DND-41 (cell line): ENCODE measurements around the gene POLL.

Source experiments
- ATAC-seq: fragments of 200-7000 bp; cut with Tn5 transposase; 3 replicates; pipeline ENCODE4 v1.9.1; 2021; ENCODE audit warnings: low read depth; ENCODE audit not compliant: insufficient read depth
- DNase-seq: peaks from one replicate; pipeline ENCODE4 v3.0.0-alpha.2; 2020
- H2AFZ ChIP-seq: 2 replicates; pipeline ENCODE4 v1.6.0; 2012; ENCODE audit warnings: low read depth, low read length
- H3K27ac ChIP-seq: 2 replicates; pipeline ENCODE4 v1.5.1; 2012; ENCODE audit warnings: low read length, inconsistent platforms
- H3K27me3 ChIP-seq: fragments of 200-600 bp; sonication (generic); 2 replicates; pipeline ENCODE4 v1.6.0; 2012; ENCODE audit warnings: low read length, mild to moderate bottlenecking, inconsistent platforms; ENCODE audit not compliant: insufficient read depth, poor library complexity
- H3K36me3 ChIP-seq: 2 replicates; pipeline ENCODE4 v1.5.1; 2012; ENCODE audit warnings: low read length, inconsistent platforms; ENCODE audit not compliant: insufficient read depth
- H3K4me1 ChIP-seq: 2 replicates; pipeline ENCODE4 v1.5.1; 2012; ENCODE audit warnings: mild to moderate bottlenecking, low read length; ENCODE audit not compliant: insufficient read depth
- H3K4me2 ChIP-seq: 2 replicates; pipeline ENCODE4 v1.6.0; 2012; ENCODE audit warnings: mild to moderate bottlenecking, moderate library complexity, low read length, inconsistent platforms; ENCODE audit not compliant: insufficient read depth
- H3K4me3 ChIP-seq, 2 experiments: fragments of 200-600 bp in 1 of 2; shearing (Covaris generic) in 1 of 2; 2 replicates each; pipeline ENCODE4 v1.5.1; 2012 to 2016; ENCODE audit warnings: inconsistent platforms in 2 of 2, low read length in 2 of 2, mild to moderate bottlenecking in 2 of 2, low read depth in 1 of 2, moderate library complexity in 1 of 2
- H3K79me2 ChIP-seq: 2 replicates; pipeline ENCODE4 v1.6.0; 2012; ENCODE audit warnings: low read length, inconsistent platforms; ENCODE audit not compliant: insufficient read depth
- H3K9ac ChIP-seq: 2 replicates; pipeline ENCODE4 v1.6.0; 2012; ENCODE audit warnings: low read depth, mild to moderate bottlenecking, inconsistent platforms, low read length, moderate library complexity
- H3K9me3 ChIP-seq: 2 replicates; pipeline ENCODE4 v1.5.1; 2012; ENCODE audit warnings: low read length, moderate library complexity, mild to moderate bottlenecking, inconsistent platforms; ENCODE audit not compliant: insufficient read depth, severe bottlenecking
- H4K20me1 ChIP-seq: 2 replicates; pipeline ENCODE4 v1.6.0; 2012; ENCODE audit warnings: low read length; ENCODE audit not compliant: insufficient read depth
- EZH2 ChIP-seq: IDR thresholded peaks from 3 replicates; pipeline ENCODE4 v1.6.1; 2012; ENCODE audit warnings: borderline replicate concordance, low read depth, mild to moderate bottlenecking, moderate library complexity, low read length, inconsistent platforms; ENCODE audit not compliant: severe bottlenecking
- TF ChIP-seq, protein P1 (sequence below): IDR thresholded peaks from 2 replicates; pipeline ENCODE4 v1.5.1; 2012; ENCODE audit warnings: borderline replicate concordance, low read length, moderate library complexity, mild to moderate bottlenecking; ENCODE audit not compliant: poor library complexity, severe bottlenecking; ENCODE audit errors: extremely low read depth

POLL gene

DNA sequence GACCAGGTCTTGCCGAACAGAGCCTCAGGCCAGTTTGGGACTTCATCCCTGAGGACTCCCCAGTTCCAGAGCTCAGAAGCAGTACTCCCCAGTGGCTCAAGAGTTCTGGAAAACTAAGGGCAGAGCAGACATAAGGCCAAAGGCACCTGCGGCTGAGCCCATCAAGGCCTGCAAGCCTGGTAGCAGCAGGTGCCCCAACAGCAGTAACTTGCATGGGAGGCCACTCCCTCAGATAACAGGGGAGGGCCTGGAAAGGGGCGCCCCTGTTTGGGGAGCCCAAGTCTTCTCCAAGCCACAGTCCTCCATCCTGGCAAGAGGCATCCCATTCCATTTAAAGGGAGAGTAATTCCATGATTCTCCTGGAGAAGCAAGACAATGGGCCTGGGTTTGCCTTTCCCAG is 13.0 kb downstream of the POLL start:
- Histone ChIP-seq H3K36me3 (peaks cover 14% of the 10 kb centered on the region), H3K27ac (no peak overlapping the region), H2AFZ (no peak overlapping the region), H3K9me3 (no peaks in the 10 kb centered on the region), H3K79me2 (no peaks in the 10 kb centered on the region), H3K4me3 (no peak overlapping the region), H3K9ac (no peak overlapping the region), H3K27me3 (no peaks in the 10 kb centered on the region), H3K4me1 (peaks cover 9% of the 10 kb centered on the region), H4K20me1 (0 out of 2 replicates have a peak, but pooled peaks cover 5% of the 10 kb centered on the region), H3K4me2 (no peak overlapping the region)
- no peak for ATAC-seq
- TF ChIP-seq, protein P1, sequence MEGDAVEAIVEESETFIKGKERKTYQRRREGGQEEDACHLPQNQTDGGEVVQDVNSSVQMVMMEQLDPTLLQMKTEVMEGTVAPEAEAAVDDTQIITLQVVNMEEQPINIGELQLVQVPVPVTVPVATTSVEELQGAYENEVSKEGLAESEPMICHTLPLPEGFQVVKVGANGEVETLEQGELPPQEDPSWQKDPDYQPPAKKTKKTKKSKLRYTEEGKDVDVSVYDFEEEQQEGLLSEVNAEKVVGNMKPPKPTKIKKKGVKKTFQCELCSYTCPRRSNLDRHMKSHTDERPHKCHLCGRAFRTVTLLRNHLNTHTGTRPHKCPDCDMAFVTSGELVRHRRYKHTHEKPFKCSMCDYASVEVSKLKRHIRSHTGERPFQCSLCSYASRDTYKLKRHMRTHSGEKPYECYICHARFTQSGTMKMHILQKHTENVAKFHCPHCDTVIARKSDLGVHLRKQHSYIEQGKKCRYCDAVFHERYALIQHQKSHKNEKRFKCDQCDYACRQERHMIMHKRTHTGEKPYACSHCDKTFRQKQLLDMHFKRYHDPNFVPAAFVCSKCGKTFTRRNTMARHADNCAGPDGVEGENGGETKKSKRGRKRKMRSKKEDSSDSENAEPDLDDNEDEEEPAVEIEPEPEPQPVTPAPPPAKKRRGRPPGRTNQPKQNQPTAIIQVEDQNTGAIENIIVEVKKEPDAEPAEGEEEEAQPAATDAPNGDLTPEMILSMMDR = no peak
- TF ChIP-seq EZH2 = no peak
- DNase-seq = no peak

DNA sequence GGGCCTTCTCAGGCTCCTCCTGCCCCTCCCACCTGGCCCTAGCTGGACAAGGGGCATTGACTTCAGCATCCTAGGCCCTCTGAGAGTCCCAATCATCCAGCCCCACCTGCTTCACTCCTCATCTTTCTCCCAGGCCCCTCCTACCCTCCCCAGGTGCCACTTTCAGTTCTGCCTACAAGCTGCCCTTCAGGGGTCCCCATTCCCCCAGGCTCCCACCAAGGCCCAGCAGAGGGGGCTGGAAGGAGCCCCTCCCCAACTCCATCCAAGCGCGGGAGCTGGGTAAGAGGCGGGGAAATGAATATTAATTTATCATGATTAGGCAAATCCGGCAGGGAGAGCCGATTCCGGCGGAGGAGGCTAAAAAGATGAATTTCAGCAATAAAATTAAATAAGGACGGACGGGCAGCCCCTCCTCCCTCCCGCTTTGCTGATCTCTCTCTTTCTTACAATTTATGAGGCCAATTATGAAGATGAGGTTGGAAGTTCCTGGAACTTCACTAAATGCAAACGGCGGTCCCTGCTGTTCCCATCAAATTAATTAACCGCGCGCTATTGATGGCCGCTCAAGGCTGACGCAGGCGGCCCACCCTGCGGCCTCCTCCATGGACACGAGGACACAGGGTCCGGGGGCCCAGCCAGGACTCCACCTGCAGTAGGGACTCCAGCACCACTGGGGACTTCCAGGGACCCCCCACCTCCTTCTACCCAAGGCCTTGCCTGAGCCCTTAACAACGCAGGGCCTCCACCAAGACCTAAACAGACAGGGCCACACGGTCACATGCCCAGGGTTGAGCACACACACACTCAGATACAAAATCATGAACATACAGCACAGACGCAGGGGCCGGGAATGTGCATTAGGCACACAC is 13.9 kb downstream of the POLL start:
- TF ChIP-seq, protein P1 = no peak
- TF ChIP-seq EZH2 = no peak
- Histone ChIP-seq H3K27ac (no peak overlapping the region), H3K9ac (no peak overlapping the region), H3K4me1 (peaks cover 16% of the 10 kb centered on the region), H3K9me3 (no peaks in the 10 kb centered on the region), H3K4me2 (no peak overlapping the region), H4K20me1 (0 out of 2 replicates have a peak, but pooled peaks cover 5% of the 10 kb centered on the region), H2AFZ (no peak overlapping the region), H3K4me3 (no peak overlapping the region), H3K27me3 (no peaks in the 10 kb centered on the region), H3K79me2 (no peaks in the 10 kb centered on the region), H3K36me3 (peaks cover 5% of the 10 kb centered on the region; the same call in 1 of the 2 replicates)
- DNase-seq (no peak), ATAC-seq (no peak)

DNA sequence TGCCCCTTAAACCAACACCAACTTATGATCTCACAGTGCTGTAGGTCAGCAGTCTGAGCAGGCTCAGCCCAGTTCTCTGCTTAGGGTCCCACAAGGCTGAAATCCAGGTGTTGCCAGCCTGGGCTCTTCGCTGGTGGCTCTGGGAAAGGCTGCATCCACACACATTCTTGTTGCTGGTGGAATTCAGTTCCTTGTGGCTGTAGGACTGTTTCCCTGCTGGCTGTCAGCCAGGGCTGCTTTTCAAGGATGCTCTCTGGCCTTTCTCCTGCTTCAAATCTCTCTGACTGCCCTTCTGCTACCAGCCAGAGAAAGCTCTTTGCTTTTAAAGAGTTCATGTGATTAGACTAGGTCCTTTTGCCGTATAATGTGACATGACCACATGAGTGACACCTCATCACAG is 15.3 kb downstream of the POLL start:
- H3K79me2 ChIP-seq = no peaks in the 10 kb centered on the region
- H3K4me3 ChIP-seq = no peak overlapping the region
- no peak overlapping the region for H2AFZ ChIP-seq
- 0 out of 2 replicates have a peak, but pooled peaks cover 5% of the 10 kb centered on the region for H4K20me1 ChIP-seq
- no peak overlapping the region for H3K9ac ChIP-seq
- no peak overlapping the region for H3K27ac ChIP-seq
- no peaks in the 10 kb centered on the region for H3K27me3 ChIP-seq
- TF ChIP-seq, protein P1 = no peak
- TF ChIP-seq EZH2 = no peak
- no peaks in the 10 kb centered on the region for H3K9me3 ChIP-seq
- no peak overlapping the region for H3K4me2 ChIP-seq
- H3K36me3 ChIP-seq = no peaks in the 10 kb centered on the region
- ATAC-seq (no peak), DNase-seq (no peak)
- H3K4me1 ChIP-seq = peaks cover 16% of the 10 kb centered on the region
